GM12878 (cell line): Measurements from ENCODE around the gene BEST4. TPM values are rescaled to one million over a fixed set of nuclear protein-coding genes. Genes with fewer than 3 reads are reported as not detected.

Source experiments
- ATAC-seq: fragments of 200-7000 bp; cut with Tn5 transposase; 3 replicates; pipeline ENCODE4 v1.9.1; 2020; ENCODE audit warnings: mild to moderate bottlenecking, moderate library complexity
- BruUV-seq: library from RNA; stranded (reverse); fragments of 400-500 nt; replicated peaks from 2 replicates; lab custom pipeline; 2021; lab: Mats Ljungman, UMichigan
- CTCF ChIA-PET: fragments of 300-600 bp; sonication (Branson Sonifier 250); formaldehyde crosslinking; extraction: SDS; loops from one replicate; lab custom pipeline; 2021; ENCODE audit warnings: inconsistent platforms; lab: Yijun Ruan, JAX
- POLR2A ChIA-PET: fragments of 350-600 bp; formaldehyde crosslinking; extraction: SDS; loops from one replicate; lab custom pipeline; 2021; ENCODE audit warnings: inconsistent platforms; lab: Charles Lee
- RAD21 ChIA-PET: fragments of 300-600 bp; sonication (Branson Sonifier 250); formaldehyde crosslinking; loops from one replicate; lab custom pipeline; 2023; ENCODE audit warnings: antibody characterized with exemption; ENCODE audit not compliant: unreplicated experiment; lab: Charles Lee
- SMC1A ChIA-PET: fragments of 300-600 bp; sonication (Branson Sonifier 250); formaldehyde crosslinking; loops from one replicate; lab custom pipeline; 2023; ENCODE audit not compliant: unreplicated experiment, uncharacterized antibody; lab: Charles Lee
- DNase-seq: peaks from one replicate; pipeline ENCODE4 v3.0.0-alpha.2; 2011; ENCODE audit warnings: low read depth, low spot score
- FAIRE-seq: peaks from 3 replicates; lab custom pipeline; 2011; peaks lifted over from hg19 to GRCh38; lab: Jason Lieb, UNC
- H2AFZ ChIP-seq: 2 replicates; pipeline ENCODE4 v1.6.0; 2011; ENCODE audit warnings: low read depth, low read length, control low read depth; ENCODE audit not compliant: control insufficient read depth
- H3K27ac ChIP-seq: 2 replicates; pipeline ENCODE4 v1.5.1; 2011; ENCODE audit warnings: control low read depth; ENCODE audit not compliant: control insufficient read depth, insufficient read depth
- H3K27me3 ChIP-seq, 2 experiments: replicated peaks in 1 of 2; 2 replicates each; pipeline versions ENCODE4 v1.6.0 to v1.6.1; 2011; ENCODE audit warnings: low read length in 1 of 2; ENCODE audit not compliant: control insufficient read depth in 2 of 2, insufficient read depth in 2 of 2
- H3K36me3 ChIP-seq, 2 experiments: 2 replicates each; pipeline ENCODE4 v1.5.1; 2011; ENCODE audit warnings: low read length in 1 of 2; ENCODE audit not compliant: control insufficient read depth in 2 of 2, insufficient read depth in 2 of 2
- H3K4me1 ChIP-seq: 2 replicates; pipeline ENCODE4 v1.6.1; 2011; ENCODE audit warnings: mild to moderate bottlenecking, low read length, moderate library complexity, mixed read lengths; ENCODE audit not compliant: control insufficient read depth, insufficient read depth
- H3K4me2 ChIP-seq: 2 replicates; pipeline ENCODE4 v1.6.0; 2011; ENCODE audit warnings: control low read depth; ENCODE audit not compliant: control insufficient read depth, insufficient read depth
- H3K4me3 ChIP-seq: fragments of 200-600 bp; sonication (generic); 2 replicates; pipeline ENCODE4 v1.5.1; 2016
- H3K79me2 ChIP-seq: 2 replicates; pipeline ENCODE4 v1.6.0; 2011; ENCODE audit warnings: low read length; ENCODE audit not compliant: control insufficient read depth, insufficient read depth
- H3K9ac ChIP-seq: 2 replicates; pipeline ENCODE4 v1.8.0; 2011; ENCODE audit warnings: low read length, control low read depth, mixed read lengths; ENCODE audit not compliant: control insufficient read depth, insufficient read depth
- H3K9me3 ChIP-seq: replicated peaks from 3 replicates; pipeline ENCODE4 v1.5.1; 2011; ENCODE audit warnings: mild to moderate bottlenecking, low read length; ENCODE audit not compliant: control insufficient read depth, insufficient read depth
- H4K20me1 ChIP-seq: 2 replicates; pipeline ENCODE4 v1.6.0; 2011; ENCODE audit not compliant: control insufficient read depth, insufficient read depth
- CEBPB ChIP-seq, 2 experiments: fragments of 150-350 bp in 1 of 2; IDR thresholded peaks; 2 replicates each; pipeline ENCODE4 v1.6.1; 2012 to 2014; ENCODE audit warnings: low read depth in 2 of 2, low read length in 2 of 2, borderline replicate concordance in 1 of 2, inconsistent platforms in 1 of 2
- CREM ChIP-seq: IDR thresholded peaks from 2 replicates; pipeline ENCODE4 v1.6.1; 2014; ENCODE audit warnings: antibody characterized with exemption, low read depth
- EP300 ChIP-seq, 2 experiments: fragments of 150-350 bp in 1 of 2; IDR thresholded peaks; 2 replicates each; pipeline ENCODE4 v1.6.1; 2011 to 2012; ENCODE audit warnings: low read depth in 2 of 2, low read length in 2 of 2, borderline replicate concordance in 1 of 2, improper control_type of control experiment in 1 of 2, inconsistent platforms in 1 of 2; ENCODE audit not compliant: control insufficient read depth in 1 of 2
- NFXL1 ChIP-seq: fragments of 450-650 bp; IDR thresholded peaks from 2 replicates; pipeline ENCODE4 v1.6.1; 2017; ENCODE audit warnings: antibody characterized with exemption, mild to moderate bottlenecking, borderline replicate concordance
- POLR2A ChIP-seq: IDR thresholded peaks from 2 replicates; pipeline ENCODE4 v1.6.1; 2011; ENCODE audit warnings: low read depth, mild to moderate bottlenecking, low read length
- SP1 ChIP-seq: IDR thresholded peaks from one replicate; pipeline ENCODE4 v1.6.1; 2011; ENCODE audit warnings: low read depth, low read length
- STAT3 ChIP-seq: IDR thresholded peaks from 2 replicates; pipeline ENCODE4 v1.6.1; 2011; ENCODE audit warnings: low read depth, low read length, improper control_type of control experiment
- ZNF622 ChIP-seq: fragments of 450-650 bp; IDR thresholded peaks from 2 replicates; pipeline ENCODE4 v1.6.1; 2017; ENCODE audit warnings: mild to moderate bottlenecking, inconsistent platforms
- WGBS: methylation state at CpG from one replicate; pipeline ENCODE4 v1.1.6; 2016; ENCODE audit warnings: low lambda C conversion rate; ENCODE audit not compliant: insufficient replicate concordance, insufficient coverage; ENCODE audit errors: missing lambda C conversion rate; 5-methylcytosine and 5-hydroxymethylcytosine counted together
- in situ Hi-C: fragments of 300-500 bp; cut with MboI; formaldehyde crosslinking; loops from 9 replicates; pipeline ENCODE4 v1.14.3; 2018; ENCODE audit warnings: mixed read lengths
- intact Hi-C: fragments of 100-400 bp; cut with micrococcal nuclease; formaldehyde crosslinking; loops from one replicate; pipeline ENCODE4 v1.14.2; 2022; ENCODE audit not compliant: unreplicated experiment
- polyA plus RNA-seq, 11 experiments: library from polyadenylated mRNA; depleted of rRNA in 4 of 11; unstranded in 6 of 11; stranded (reverse) in 5 of 11; fragments of >200 nt; fragmentation: Nextera tagmentation in 4 of 11; fragmentation: Illumina TruSeq in 1 of 11; extraction: Ambion mirVana in 4 of 11; extraction: Trizol in 1 of 11; gene quantifications; 1 replicate in 1 of 11; 2 replicates in 10 of 11; pipeline versions ENCODE4 v1.2.1 to v1.2.3, GENCODE V29; 2011 to 2016; ENCODE audit warnings: inconsistent platforms in 2 of 11, missing spikeins in 2 of 11, low read depth in 1 of 11
- total RNA-seq, 4 experiments: library from RNA; depleted of rRNA in 3 of 4; stranded (reverse); fragments of >200 nt in 3 of 4; fragmentation: Illumina TruSeq in 1 of 4; extraction: Trizol in 1 of 4; gene quantifications; 2 replicates each; pipeline versions ENCODE4 v1.2.1 to v1.2.3, GENCODE V29; 2013 to 2021
- TF ChIP-seq, protein P1 (sequence below): fragments of 450-650 bp; IDR thresholded peaks from 2 replicates; pipeline ENCODE4 v1.6.1; 2018; ENCODE audit warnings: mild to moderate bottlenecking, low read depth, moderate library complexity; ENCODE audit not compliant: partially characterized antibody
- TF ChIP-seq, protein P2 (sequence below): fragments of 450-650 bp; IDR thresholded peaks from 2 replicates; pipeline ENCODE4 v1.6.1; 2017; ENCODE audit warnings: borderline replicate concordance
- TF ChIP-seq, protein P3 (sequence below): IDR thresholded peaks from 2 replicates; pipeline ENCODE4 v1.6.1; 2011; ENCODE audit warnings: low read depth, mild to moderate bottlenecking, low read length, moderate library complexity, borderline replicate concordance; ENCODE audit errors: extremely low read depth

The BEST4 gene
- total and polyA plus RNA-seq, 10 of the 15 experiments (the other 5 are each of a cell fraction or from before 2014, with no cell fraction given) = 0.06 to 1.3 (median 0.42) TPM

DNA sequence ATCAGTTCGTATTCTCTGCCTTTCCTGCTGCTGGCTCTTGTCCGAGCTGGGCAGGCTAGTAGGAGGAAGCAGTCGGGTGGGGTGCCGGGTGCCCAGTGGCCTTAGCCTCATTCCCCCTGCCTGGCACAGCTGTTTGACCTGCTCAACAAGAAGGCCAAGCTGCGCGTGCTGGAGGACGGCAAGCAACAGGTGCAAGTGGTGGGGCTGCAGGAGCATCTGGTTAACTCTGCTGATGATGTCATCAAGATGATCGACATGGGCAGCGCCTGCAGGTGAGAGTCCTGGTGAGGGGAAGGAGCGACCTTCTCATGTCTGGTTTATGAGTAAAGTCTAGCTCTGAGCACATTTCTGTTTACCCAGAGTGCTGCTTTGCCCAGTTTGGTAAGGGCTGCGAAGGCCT lies 28.9 kb downstream of the BEST4 start:
- ChIA-PET CTCF (interaction anchor here (1.0 kb wide), 2 partner anchors 25 to 30 kb away, joined by 3 to 4 read pairs; no protein-coding TSS in a partner anchor), POLR2A (interaction anchor here (0.5 to 1.7 kb wide), 2 partner anchors 14 to 16 kb away, joined by 3 to 8 read pairs; partner anchors contain the start of gene RPS8), RAD21 (interaction anchor here (0.5 kb wide), 1 partner anchor 31 kb away, joined by 3 read pairs; no protein-coding TSS in a partner anchor), SMC1A (interaction anchor here (2.1 kb wide), 1 partner anchor 15 kb away, joined by 5 read pairs; no protein-coding TSS in a partner anchor)
- TF ChIP-seq POLR2A = peak; percentile 49; the same call in 1 of the 2 replicates
- no peak for TF ChIP-seq CEBPB (IDR thresholded peaks at IDR 0.05; ENCODE audit: borderline replicate concordance in 1 of 2, low read depth in 2 of 2, low read length in 2 of 2)
- no peak for TF ChIP-seq SP1
- no peak for TF ChIP-seq ZNF622
- no peak for TF ChIP-seq EP300 (IDR thresholded peaks at IDR 0.05; ENCODE audit: borderline replicate concordance in 1 of 2, control insufficient read depth in 1 of 2, low read depth in 2 of 2, low read length in 2 of 2)
- no peak for TF ChIP-seq STAT3
- Histone ChIP-seq H3K27ac (no peak overlapping the region), H3K4me2 (no peak overlapping the region), H3K36me3 (peaks cover 46 to 62% of the 10 kb centered on the region in 2 experiments), H3K9ac (no peak overlapping the region), H4K20me1 (no peaks in the 10 kb centered on the region), H3K79me2 (no peaks in the 10 kb centered on the region), H3K9me3 (no peaks in the 10 kb centered on the region), H2AFZ (no peak overlapping the region), H3K4me1 (peaks cover 14% of the 10 kb centered on the region), H3K4me3 (no peak overlapping the region), H3K27me3 (no peaks in the 10 kb centered on the region)
- no peak for ATAC-seq
- 85% methylated on average over 11 of the region's 11 CpGs for WGBS
- intact Hi-C loops (no loop called here), in situ Hi-C loops (no loop called here)
- DNase-seq = no peak
- no TSS peak for BruUV-seq
- no peak for FAIRE-seq

DNA sequence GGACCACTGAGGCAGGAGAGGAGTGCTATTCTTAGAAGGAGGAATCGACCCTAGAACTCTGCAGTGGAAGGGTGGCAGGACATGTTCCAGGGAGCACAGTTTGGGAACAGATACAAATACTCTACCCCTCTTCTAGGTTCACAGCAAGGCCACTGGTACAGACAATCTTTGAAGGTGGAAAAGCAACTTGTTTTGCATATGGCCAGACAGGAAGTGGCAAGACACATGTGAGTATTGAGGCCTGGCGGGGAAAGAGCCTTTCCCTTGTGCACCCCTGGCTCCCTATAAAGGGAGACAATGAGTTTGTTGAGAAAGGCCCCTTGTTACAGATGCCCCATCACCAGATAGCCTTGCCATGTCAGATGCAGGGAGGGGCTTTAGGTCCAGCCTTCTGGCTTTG lies 30.6 kb downstream of the BEST4 start:
- FAIRE-seq = no peak
- Histone ChIP-seq H2AFZ (peak overlapping the region; percentile 40), H3K27me3 (no peaks in the 10 kb centered on the region), H3K27ac (peak overlapping the region; percentile 65), H3K9ac (0 out of 2 replicates have a peak overlapping the region, but pooled peaks have one; percentile 33), H3K79me2 (no peaks in the 10 kb centered on the region), H3K4me3 (no peak overlapping the region), H4K20me1 (no peaks in the 10 kb centered on the region), H3K9me3 (no peaks in the 10 kb centered on the region), H3K36me3 (peaks cover 50 to 61% of the 10 kb centered on the region in 2 experiments), H3K4me2 (peak overlapping the region; percentile 36; the same call in 1 of the 2 replicates), H3K4me1 (peaks cover 14% of the 10 kb centered on the region)
- WGBS = 0% methylated on average over 2 of the region's 2 CpGs
- no peak for DNase-seq
- peak; percentile 81 for ATAC-seq
- in situ Hi-C loops (no loop called here), intact Hi-C loops (no loop called here)
- ChIA-PET RAD21 (no interaction called here), CTCF (no interaction called here), SMC1A (no interaction called here), POLR2A (no interaction called here)
- BruUV-seq = no TSS peak
- TF ChIP-seq, protein P1, sequence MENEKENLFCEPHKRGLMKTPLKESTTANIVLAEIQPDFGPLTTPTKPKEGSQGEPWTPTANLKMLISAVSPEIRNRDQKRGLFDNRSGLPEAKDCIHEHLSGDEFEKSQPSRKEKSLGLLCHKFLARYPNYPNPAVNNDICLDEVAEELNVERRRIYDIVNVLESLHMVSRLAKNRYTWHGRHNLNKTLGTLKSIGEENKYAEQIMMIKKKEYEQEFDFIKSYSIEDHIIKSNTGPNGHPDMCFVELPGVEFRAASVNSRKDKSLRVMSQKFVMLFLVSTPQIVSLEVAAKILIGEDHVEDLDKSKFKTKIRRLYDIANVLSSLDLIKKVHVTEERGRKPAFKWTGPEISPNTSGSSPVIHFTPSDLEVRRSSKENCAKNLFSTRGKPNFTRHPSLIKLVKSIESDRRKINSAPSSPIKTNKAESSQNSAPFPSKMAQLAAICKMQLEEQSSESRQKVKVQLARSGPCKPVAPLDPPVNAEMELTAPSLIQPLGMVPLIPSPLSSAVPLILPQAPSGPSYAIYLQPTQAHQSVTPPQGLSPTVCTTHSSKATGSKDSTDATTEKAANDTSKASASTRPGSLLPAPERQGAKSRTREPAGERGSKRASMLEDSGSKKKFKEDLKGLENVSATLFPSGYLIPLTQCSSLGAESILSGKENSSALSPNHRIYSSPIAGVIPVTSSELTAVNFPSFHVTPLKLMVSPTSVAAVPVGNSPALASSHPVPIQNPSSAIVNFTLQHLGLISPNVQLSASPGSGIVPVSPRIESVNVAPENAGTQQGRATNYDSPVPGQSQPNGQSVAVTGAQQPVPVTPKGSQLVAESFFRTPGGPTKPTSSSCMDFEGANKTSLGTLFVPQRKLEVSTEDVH = no peak
- TF ChIP-seq, protein P2, sequence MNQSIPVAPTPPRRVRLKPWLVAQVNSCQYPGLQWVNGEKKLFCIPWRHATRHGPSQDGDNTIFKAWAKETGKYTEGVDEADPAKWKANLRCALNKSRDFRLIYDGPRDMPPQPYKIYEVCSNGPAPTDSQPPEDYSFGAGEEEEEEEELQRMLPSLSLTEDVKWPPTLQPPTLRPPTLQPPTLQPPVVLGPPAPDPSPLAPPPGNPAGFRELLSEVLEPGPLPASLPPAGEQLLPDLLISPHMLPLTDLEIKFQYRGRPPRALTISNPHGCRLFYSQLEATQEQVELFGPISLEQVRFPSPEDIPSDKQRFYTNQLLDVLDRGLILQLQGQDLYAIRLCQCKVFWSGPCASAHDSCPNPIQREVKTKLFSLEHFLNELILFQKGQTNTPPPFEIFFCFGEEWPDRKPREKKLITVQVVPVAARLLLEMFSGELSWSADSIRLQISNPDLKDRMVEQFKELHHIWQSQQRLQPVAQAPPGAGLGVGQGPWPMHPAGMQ = no peak
- TF ChIP-seq NFXL1 (no peak), CREM (no peak)
- TF ChIP-seq, protein P3, sequence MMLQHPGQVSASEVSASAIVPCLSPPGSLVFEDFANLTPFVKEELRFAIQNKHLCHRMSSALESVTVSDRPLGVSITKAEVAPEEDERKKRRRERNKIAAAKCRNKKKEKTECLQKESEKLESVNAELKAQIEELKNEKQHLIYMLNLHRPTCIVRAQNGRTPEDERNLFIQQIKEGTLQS = no peak
